HepG2 (cell line): Measurements from ENCODE around the gene HNRNPUL2. TPM values are rescaled to one million over a fixed set of nuclear protein-coding genes. Genes with fewer than 3 reads are reported as not detected.

ENCODE experiments used
- CENPT ChIP-seq: sonication (generic); formaldehyde crosslinking; IDR thresholded peaks from 2 replicates; pipeline ENCODE4 v1.8.0; 2022; ENCODE audit warnings: low read depth, mild to moderate bottlenecking, moderate library complexity, missing genetic modification reagents
- CERS6 ChIP-seq: sonication (generic); formaldehyde crosslinking; IDR thresholded peaks from 2 replicates; pipeline ENCODE4 v1.5.0; 2020; ENCODE audit warnings: missing genetic modification reagents
- FOXP4 ChIP-seq: sonication (generic); formaldehyde crosslinking; IDR thresholded peaks from 2 replicates; pipeline ENCODE4 v1.4.0; 2020; ENCODE audit warnings: missing genetic modification reagents
- GLI4 ChIP-seq: sonication (generic); formaldehyde crosslinking; IDR thresholded peaks from 2 replicates; pipeline ENCODE4 v1.5.1; 2020; ENCODE audit warnings: missing genetic modification reagents, mild to moderate bottlenecking, moderate library complexity, borderline replicate concordance
- HDAC6 ChIP-seq: fragments of 200-600 bp; sonication (generic); IDR thresholded peaks from 2 replicates; pipeline ENCODE4 v1.7.0; 2017; ENCODE audit warnings: mild to moderate bottlenecking, antibody characterized with exemption, low read length, low read depth
- IRF9 ChIP-seq: sonication (generic); formaldehyde crosslinking; IDR thresholded peaks from 2 replicates; pipeline ENCODE4 v1.8.0; 2022; ENCODE audit warnings: missing genetic modification reagents, mild to moderate bottlenecking, borderline replicate concordance
- JDP2 ChIP-seq: sonication (generic); formaldehyde crosslinking; IDR thresholded peaks from 2 replicates; pipeline ENCODE4 v1.8.1; 2022; ENCODE audit warnings: missing genetic modification reagents, borderline replicate concordance
- MTA1 ChIP-seq: sonication (generic); formaldehyde crosslinking; IDR thresholded peaks from 2 replicates; pipeline ENCODE4 v1.4.0; 2020; ENCODE audit warnings: missing genetic modification reagents, mild to moderate bottlenecking, borderline replicate concordance
- RAD51 ChIP-seq: fragments of 450-650 bp; IDR thresholded peaks from 2 replicates; pipeline ENCODE4 v1.6.1; 2016; ENCODE audit warnings: borderline replicate concordance
- SRSF4 ChIP-seq: fragments of 200-400 bp; formaldehyde crosslinking; IDR thresholded peaks from one replicate; pipeline ENCODE4 v1.6.1; 2018; ENCODE audit warnings: mild to moderate bottlenecking, low read depth, low read length, moderate library complexity; ENCODE audit not compliant: poor library complexity, severe bottlenecking
- TCF12 ChIP-seq, 2 experiments: fragments of 450-650 bp in 1 of 2; sonication (generic) in 1 of 2; formaldehyde crosslinking in 1 of 2; IDR thresholded peaks; 2 replicates each; pipeline versions ENCODE4 v1.6.1 to v1.8.0; 2017 to 2022; ENCODE audit warnings: antibody characterized with exemption in 1 of 2, mild to moderate bottlenecking in 1 of 2, missing genetic modification reagents in 1 of 2, moderate library complexity in 1 of 2
- ZNF33B ChIP-seq: sonication (generic); formaldehyde crosslinking; IDR thresholded peaks from 2 replicates; pipeline ENCODE4 v1.5.1; 2020; ENCODE audit warnings: mild to moderate bottlenecking, missing genetic modification reagents
- ZNF563 ChIP-seq: sonication (generic); formaldehyde crosslinking; IDR thresholded peaks from 2 replicates; pipeline ENCODE4 v1.8.0; 2022; ENCODE audit warnings: mild to moderate bottlenecking, moderate library complexity, missing genetic modification reagents
- ZNF614 ChIP-seq: IDR thresholded peaks from 2 replicates; pipeline ENCODE4 v1.6.1; 2018; ENCODE audit warnings: missing biosample characterization, missing genetic modification reagents, inconsistent platforms, borderline replicate concordance
- ZNF746 ChIP-seq: sonication (generic); formaldehyde crosslinking; IDR thresholded peaks from 2 replicates; pipeline ENCODE4 v1.8.0; 2022; ENCODE audit warnings: mild to moderate bottlenecking, missing genetic modification reagents
- ZNF761 ChIP-seq: sonication (generic); formaldehyde crosslinking; conservative IDR thresholded peaks from 2 replicates; pipeline ENCODE4 v1.4.0; 2020; ENCODE audit warnings: mild to moderate bottlenecking, missing genetic modification reagents
- polyA plus RNA-seq, 8 experiments: library from polyadenylated mRNA; depleted of rRNA in 3 of 8; stranded (reverse) in 7 of 8; unstranded in 1 of 8; fragments of >200 nt; fragmentation: Illumina TruSeq in 4 of 8; extraction: Trizol in 4 of 8; gene quantifications; 2 replicates each; pipeline versions ENCODE4 v1.2.1 to v1.2.3, GENCODE V29; 2011 to 2016; ENCODE audit warnings: low read depth in 4 of 8, missing spikeins in 1 of 8, mixed read lengths in 1 of 8; ENCODE audit not compliant: insufficient read depth in 1 of 8
- total RNA-seq, 5 experiments: library from RNA; depleted of rRNA; stranded (reverse); fragments of >200 nt; fragmentation: Illumina TruSeq; extraction: Trizol; gene quantifications; 2 replicates each; pipeline ENCODE4 v1.2.3, GENCODE V29; 2016; ENCODE audit warnings: low read depth in 1 of 5
- TF ChIP-seq, protein P1 (sequence below): sonication (generic); formaldehyde crosslinking; IDR thresholded peaks from 2 replicates; pipeline ENCODE4 v1.8.1; 2023; ENCODE audit warnings: missing genetic modification reagents, mild to moderate bottlenecking, borderline replicate concordance
- TF ChIP-seq, protein P2 (sequence below): sonication (generic); formaldehyde crosslinking; IDR thresholded peaks from 2 replicates; pipeline ENCODE4 v1.4.0; 2020; ENCODE audit warnings: low read depth, missing genetic modification reagents
- TF ChIP-seq, protein P3 (sequence below): conservative IDR thresholded peaks from 2 replicates; pipeline ENCODE4 v1.6.1; 2018; ENCODE audit warnings: missing genetic modification reagents

Gene HNRNPUL2
- total and polyA plus RNA-seq, 2 of the 13 experiments (the other 11 are each of a cell fraction or from before 2014, with no cell fraction given) = 8.4 to 9.6 TPM

DNA sequence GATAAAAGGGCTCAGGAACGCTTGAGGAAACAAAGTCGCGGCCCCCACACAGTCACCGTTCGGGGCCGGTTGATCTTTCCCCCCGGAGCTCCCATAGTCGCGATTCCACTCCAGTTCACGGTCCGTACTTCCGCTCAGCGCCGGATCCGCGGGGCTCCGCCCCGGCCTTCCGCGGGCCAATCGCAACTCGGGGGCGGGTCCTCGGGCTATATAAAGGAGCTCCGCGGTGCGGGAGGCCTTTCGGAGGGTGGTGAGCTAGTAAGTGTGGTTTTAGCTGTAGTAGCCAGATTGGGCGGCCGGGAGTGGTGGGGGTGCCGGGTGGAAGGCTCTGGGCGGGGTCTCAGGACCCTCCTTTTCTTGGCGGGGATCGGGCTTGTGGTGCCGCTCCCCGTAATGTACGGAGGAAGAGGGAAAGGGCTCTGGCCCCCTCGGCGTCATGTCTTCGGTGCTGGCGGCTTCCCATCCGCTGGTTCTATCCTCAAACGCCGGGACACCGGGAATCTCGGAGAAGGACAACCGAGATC is 62.1 kb downstream of the HNRNPUL2 start, which contains the start of the genes C11orf98 and CSKMT (continued):
- TF ChIP-seq FOXP4 (CRISPR knock-in tag) (no peak; the same call in 1 of the 2 replicates), MTA1 (no peak), HDAC6 (no peak), ZNF33B (CRISPR knock-in tag) (no peak), RAD51 (no peak), JDP2 (CRISPR knock-in tag) (no peak), TCF12 (IDR thresholded peaks at IDR 0.05) (no peak), TCF12 (CRISPR knock-in tag; IDR thresholded peaks at IDR 0.05) (no peak), SRSF4 (no peak), ZNF746 (no peak), IRF9 (CRISPR knock-in tag) (no peak), ZNF614 (CRISPR knock-in tag) (peak; percentile 75; the same call in 1 of the 2 replicates), GLI4 (CRISPR knock-in tag) (no peak), ZNF563 (CRISPR knock-in tag) (peak; percentile 49; the same call in 1 of the 2 replicates), CENPT (CRISPR knock-in tag) (no peak), ZNF761 (CRISPR knock-in tag) (no peak), CERS6 (CRISPR knock-in tag) (no peak)
- TF ChIP-seq, protein P1, sequence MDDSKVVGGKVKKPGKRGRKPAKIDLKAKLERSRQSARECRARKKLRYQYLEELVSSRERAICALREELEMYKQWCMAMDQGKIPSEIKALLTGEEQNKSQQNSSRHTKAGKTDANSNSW = no peak
- TF ChIP-seq, protein P2, sequence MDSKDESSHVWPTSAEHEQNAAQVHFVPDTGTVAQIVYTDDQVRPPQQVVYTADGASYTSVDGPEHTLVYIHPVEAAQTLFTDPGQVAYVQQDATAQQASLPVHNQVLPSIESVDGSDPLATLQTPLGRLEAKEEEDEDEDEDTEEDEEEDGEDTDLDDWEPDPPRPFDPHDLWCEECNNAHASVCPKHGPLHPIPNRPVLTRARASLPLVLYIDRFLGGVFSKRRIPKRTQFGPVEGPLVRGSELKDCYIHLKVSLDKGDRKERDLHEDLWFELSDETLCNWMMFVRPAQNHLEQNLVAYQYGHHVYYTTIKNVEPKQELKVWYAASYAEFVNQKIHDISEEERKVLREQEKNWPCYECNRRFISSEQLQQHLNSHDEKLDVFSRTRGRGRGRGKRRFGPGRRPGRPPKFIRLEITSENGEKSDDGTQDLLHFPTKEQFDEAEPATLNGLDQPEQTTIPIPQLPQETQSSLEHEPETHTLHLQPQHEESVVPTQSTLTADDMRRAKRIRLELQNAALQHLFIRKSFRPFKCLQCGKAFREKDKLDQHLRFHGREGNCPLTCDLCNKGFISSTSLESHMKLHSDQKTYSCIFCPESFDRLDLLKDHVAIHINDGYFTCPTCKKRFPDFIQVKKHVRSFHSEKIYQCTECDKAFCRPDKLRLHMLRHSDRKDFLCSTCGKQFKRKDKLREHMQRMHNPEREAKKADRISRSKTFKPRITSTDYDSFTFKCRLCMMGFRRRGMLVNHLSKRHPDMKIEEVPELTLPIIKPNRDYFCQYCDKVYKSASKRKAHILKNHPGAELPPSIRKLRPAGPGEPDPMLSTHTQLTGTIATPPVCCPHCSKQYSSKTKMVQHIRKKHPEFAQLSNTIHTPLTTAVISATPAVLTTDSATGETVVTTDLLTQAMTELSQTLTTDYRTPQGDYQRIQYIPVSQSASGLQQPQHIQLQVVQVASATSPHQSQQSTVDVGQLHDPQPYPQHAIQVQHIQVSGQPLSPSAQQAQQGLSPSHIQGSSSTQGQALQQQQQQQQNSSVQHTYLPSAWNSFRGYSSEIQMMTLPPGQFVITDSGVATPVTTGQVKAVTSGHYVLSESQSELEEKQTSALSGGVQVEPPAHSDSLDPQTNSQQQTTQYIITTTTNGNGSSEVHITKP (CRISPR knock-in tag) = 0 out of 2 replicates have a peak, but pooled peaks have one; percentile 39
- TF ChIP-seq, protein P3, sequence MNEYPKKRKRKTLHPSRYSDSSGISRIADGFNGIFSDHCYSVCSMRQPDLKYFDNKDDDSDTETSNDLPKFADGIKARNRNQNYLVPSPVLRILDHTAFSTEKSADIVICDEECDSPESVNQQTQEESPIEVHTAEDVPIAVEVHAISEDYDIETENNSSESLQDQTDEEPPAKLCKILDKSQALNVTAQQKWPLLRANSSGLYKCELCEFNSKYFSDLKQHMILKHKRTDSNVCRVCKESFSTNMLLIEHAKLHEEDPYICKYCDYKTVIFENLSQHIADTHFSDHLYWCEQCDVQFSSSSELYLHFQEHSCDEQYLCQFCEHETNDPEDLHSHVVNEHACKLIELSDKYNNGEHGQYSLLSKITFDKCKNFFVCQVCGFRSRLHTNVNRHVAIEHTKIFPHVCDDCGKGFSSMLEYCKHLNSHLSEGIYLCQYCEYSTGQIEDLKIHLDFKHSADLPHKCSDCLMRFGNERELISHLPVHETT (CRISPR knock-in tag) = peak; percentile 81
